Hepatocyte (in vitro differentiated cells): ENCODE results near the gene POLR2H. TPM values are rescaled to one million over a fixed set of nuclear protein-coding genes. Genes with fewer than 3 reads are reported as not detected.

Experiments
- DNase-seq: peaks from one replicate; pipeline ENCODE4 v3.0.0-alpha.2; 2016; ENCODE audit warnings: low spot score
- H2AFZ ChIP-seq: fragments of 200-600 bp; sonication (generic); 2 replicates; pipeline ENCODE4 v1.6.0; 2016; ENCODE audit warnings: antibody characterized with exemption, mild to moderate bottlenecking
- H3K27ac ChIP-seq: fragments of 200-600 bp; sonication (generic); 2 replicates; pipeline ENCODE4 v1.5.1; 2016; ENCODE audit warnings: mild to moderate bottlenecking
- H3K27me3 ChIP-seq: fragments of 200-600 bp; sonication (generic); 2 replicates; pipeline ENCODE4 v1.6.1; 2016
- H3K36me3 ChIP-seq: fragments of 200-600 bp; sonication (generic); replicated peaks from 2 replicates; pipeline ENCODE4 v1.5.1; 2016; ENCODE audit warnings: low read depth; ENCODE audit not compliant: insufficient read depth
- H3K4me1 ChIP-seq: fragments of 200-600 bp; sonication (generic); 2 replicates; pipeline ENCODE4 v1.5.1; 2016; ENCODE audit warnings: mild to moderate bottlenecking, moderate library complexity; ENCODE audit not compliant: insufficient read depth
- H3K4me2 ChIP-seq: fragments of 200-600 bp; sonication (generic); 2 replicates; pipeline ENCODE4 v1.6.0; 2016
- H3K4me3 ChIP-seq: fragments of 200-600 bp; sonication (generic); 2 replicates; pipeline ENCODE4 v1.5.1; 2016; ENCODE audit warnings: mild to moderate bottlenecking
- H3K79me2 ChIP-seq: fragments of 200-600 bp; sonication (generic); 2 replicates; pipeline ENCODE4 v1.6.0; 2017; ENCODE audit warnings: mild to moderate bottlenecking
- H3K9me2 ChIP-seq: fragments of 200-600 bp; sonication (generic); replicated peaks from 2 replicates; pipeline ENCODE4 v1.6.0; 2017; ENCODE audit warnings: mild to moderate bottlenecking; ENCODE audit not compliant: insufficient read depth
- H3K9me3 ChIP-seq: fragments of 200-600 bp; sonication (generic); 2 replicates; pipeline ENCODE4 v1.5.1; 2016; ENCODE audit warnings: low read depth, mild to moderate bottlenecking
- H4K20me1 ChIP-seq: fragments of 200-600 bp; sonication (generic); 2 replicates; pipeline ENCODE4 v1.6.0; 2016; ENCODE audit warnings: mild to moderate bottlenecking; ENCODE audit not compliant: insufficient read depth, poor library complexity, severe bottlenecking
- EZH2 ChIP-seq: fragments of 200-600 bp; sonication (generic); IDR thresholded peaks from 2 replicates; pipeline ENCODE4 v1.6.1; 2016; ENCODE audit warnings: antibody characterized with exemption, mild to moderate bottlenecking, borderline replicate concordance
- EZH2phosphoT487 ChIP-seq: fragments of 200-600 bp; sonication (generic); IDR thresholded peaks from one replicate; pipeline ENCODE4 v1.6.1; 2018; ENCODE audit warnings: antibody characterized with exemption, mild to moderate bottlenecking, low read depth, moderate library complexity; ENCODE audit not compliant: unreplicated experiment, severe bottlenecking
- WGBS: methylation state at CpG from one replicate; pipeline ENCODE4 v1.1.6; 2016; ENCODE audit warnings: low lambda C conversion rate; ENCODE audit errors: missing lambda C conversion rate; 5-methylcytosine and 5-hydroxymethylcytosine counted together
- polyA plus RNA-seq: library from polyadenylated mRNA; unstranded; fragments of >200 nt; fragmentation: Nextera tagmentation; extraction: Ambion mirVana; gene quantifications from 2 replicates; pipeline ENCODE4 v1.2.1, GENCODE V29; 2016
- total RNA-seq: library from RNA; depleted of rRNA; stranded (reverse); fragments of >200 nt; gene quantifications from 2 replicates; pipeline ENCODE4 v1.2.3, GENCODE V29; 2014
- TF ChIP-seq, protein P1 (sequence below): fragments of 200-600 bp; sonication (generic); IDR thresholded peaks from 2 replicates; pipeline ENCODE4 v1.5.1; 2016; ENCODE audit warnings: antibody characterized with exemption, mild to moderate bottlenecking; ENCODE audit not compliant: poor library complexity

Gene POLR2H
- total and polyA plus RNA-seq, 2 experiments from 2014 or later: 106 to 125 TPM

DNA sequence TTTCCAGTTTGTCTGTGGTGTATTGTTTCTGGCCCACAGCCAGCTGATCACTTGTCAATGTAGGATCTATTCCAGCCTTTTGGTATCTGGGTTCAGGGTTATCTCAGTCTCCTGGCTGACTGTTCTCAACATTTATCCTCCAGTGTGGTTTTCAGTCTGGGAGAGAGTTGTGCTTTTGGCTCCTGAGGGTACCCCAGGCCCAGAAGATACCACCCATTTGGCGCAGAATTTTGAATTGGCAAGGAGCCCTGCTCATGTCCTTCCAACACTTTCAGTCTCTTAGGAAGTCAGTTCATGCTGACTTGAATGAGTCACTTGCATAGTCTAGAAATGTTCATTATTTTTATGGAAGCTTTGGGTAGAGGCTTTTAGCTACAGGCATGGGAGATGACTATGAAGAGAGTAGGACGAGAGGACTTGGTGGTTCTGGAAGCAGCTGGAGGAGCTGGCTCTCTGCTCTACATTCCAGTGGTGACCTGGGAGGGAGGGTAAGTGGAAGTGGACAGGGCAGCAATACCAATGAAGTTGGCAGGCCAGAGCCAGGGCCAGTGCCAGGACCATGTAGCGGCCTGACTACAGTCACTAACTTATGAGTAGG is 7.2 kb downstream of the POLR2H start:
- no peak for TF ChIP-seq EZH2phosphoT487
- TF ChIP-seq, protein P1, sequence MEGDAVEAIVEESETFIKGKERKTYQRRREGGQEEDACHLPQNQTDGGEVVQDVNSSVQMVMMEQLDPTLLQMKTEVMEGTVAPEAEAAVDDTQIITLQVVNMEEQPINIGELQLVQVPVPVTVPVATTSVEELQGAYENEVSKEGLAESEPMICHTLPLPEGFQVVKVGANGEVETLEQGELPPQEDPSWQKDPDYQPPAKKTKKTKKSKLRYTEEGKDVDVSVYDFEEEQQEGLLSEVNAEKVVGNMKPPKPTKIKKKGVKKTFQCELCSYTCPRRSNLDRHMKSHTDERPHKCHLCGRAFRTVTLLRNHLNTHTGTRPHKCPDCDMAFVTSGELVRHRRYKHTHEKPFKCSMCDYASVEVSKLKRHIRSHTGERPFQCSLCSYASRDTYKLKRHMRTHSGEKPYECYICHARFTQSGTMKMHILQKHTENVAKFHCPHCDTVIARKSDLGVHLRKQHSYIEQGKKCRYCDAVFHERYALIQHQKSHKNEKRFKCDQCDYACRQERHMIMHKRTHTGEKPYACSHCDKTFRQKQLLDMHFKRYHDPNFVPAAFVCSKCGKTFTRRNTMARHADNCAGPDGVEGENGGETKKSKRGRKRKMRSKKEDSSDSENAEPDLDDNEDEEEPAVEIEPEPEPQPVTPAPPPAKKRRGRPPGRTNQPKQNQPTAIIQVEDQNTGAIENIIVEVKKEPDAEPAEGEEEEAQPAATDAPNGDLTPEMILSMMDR: no peak
- TF ChIP-seq EZH2: no peak
- Histone ChIP-seq H3K4me1 (peaks cover 19% of the 10 kb centered on the region), H3K4me3 (no peak overlapping the region), H3K27me3 (no peaks in the 10 kb centered on the region), H2AFZ (no peak overlapping the region), H3K27ac (no peak overlapping the region), H3K4me2 (no peak overlapping the region), H3K9me2 (no peaks in the 10 kb centered on the region), H3K79me2 (peaks cover 18% of the 10 kb centered on the region), H4K20me1 (no peaks in the 10 kb centered on the region), H3K9me3 (no peaks in the 10 kb centered on the region), H3K36me3 (peaks cover 4% of the 10 kb centered on the region)
- WGBS: 97% methylated on average over 3 of the region's 3 CpGs
- DNase-seq: no peak

DNA sequence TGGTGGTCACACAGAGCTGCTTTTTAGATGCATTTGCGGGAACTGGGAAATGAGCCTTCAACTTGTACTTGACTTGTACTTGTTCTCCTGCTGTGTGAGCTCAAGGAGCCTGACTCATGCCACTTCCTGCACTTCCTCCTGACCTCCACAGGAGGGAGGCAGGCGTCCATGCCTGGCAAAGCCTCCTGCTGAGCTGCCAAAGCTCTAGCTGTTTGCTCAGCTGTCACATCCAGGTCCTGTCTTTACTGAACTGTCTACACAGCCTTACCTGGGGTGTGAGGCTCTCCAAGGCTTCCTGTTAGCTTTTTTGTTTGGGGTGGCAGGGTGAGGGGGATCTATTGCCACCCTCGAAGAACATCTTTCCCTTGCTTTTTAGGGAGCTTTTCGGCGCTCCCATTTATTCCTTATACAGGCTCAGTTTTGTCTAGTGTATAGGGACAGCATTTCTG is 10.1 kb downstream of the POLR2H start:
- no peak overlapping the region for H3K27ac ChIP-seq
- DNase-seq: peak; percentile 91
- no peak overlapping the region for H2AFZ ChIP-seq
- no peaks in the 10 kb centered on the region for H3K79me2 ChIP-seq
- H3K4me2 ChIP-seq: no peak overlapping the region
- no peaks in the 10 kb centered on the region for H3K9me2 ChIP-seq
- H3K4me3 ChIP-seq: no peak overlapping the region
- 41% methylated on average over 5 of the region's 5 CpGs for WGBS
- H3K4me1 ChIP-seq: peaks cover 5% of the 10 kb centered on the region
- no peaks in the 10 kb centered on the region for H3K9me3 ChIP-seq
- H3K36me3 ChIP-seq: peaks cover 4% of the 10 kb centered on the region
- H3K27me3 ChIP-seq: no peaks in the 10 kb centered on the region
- TF ChIP-seq EZH2phosphoT487 (no peak), EZH2 (no peak)
- TF ChIP-seq, protein P1: peak; percentile 94
- no peaks in the 10 kb centered on the region for H4K20me1 ChIP-seq

DNA sequence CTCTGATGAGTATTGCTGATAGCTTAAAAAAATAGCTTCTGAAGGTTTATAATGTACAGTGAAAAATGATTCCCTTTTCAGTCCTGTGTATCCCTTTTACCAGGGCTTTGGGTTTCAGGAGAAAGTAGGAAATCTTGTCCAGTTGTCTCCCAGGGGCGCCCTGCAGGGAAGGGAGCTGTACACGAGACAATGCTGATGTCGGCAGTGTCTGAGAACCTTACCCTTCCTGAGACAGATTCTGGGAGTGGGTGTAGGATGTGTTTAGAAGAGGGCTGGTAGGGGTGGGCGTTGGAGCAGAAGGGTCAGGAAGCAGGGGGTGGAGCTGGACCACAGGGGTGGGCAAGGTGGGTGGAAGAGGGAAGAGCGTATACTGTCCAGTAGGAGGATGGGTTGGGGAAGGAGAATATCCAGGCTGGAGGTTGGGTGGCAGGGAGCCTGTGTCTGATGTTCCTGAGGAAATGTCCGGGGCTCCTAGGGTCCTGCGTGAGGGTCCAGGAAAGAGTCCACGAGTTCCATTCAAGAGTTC is 10.8 kb downstream of the POLR2H start:
- Histone ChIP-seq H3K4me3 (no peak overlapping the region), H3K27ac (no peak overlapping the region), H3K4me2 (no peak overlapping the region), H3K79me2 (no peaks in the 10 kb centered on the region), H3K9me2 (no peaks in the 10 kb centered on the region), H3K27me3 (no peaks in the 10 kb centered on the region), H3K9me3 (no peaks in the 10 kb centered on the region), H3K36me3 (peaks cover 4% of the 10 kb centered on the region), H3K4me1 (peaks cover 5% of the 10 kb centered on the region), H4K20me1 (no peaks in the 10 kb centered on the region), H2AFZ (no peak overlapping the region)
- DNase-seq: no peak
- TF ChIP-seq EZH2phosphoT487 (no peak), EZH2 (no peak)
- TF ChIP-seq, protein P1: no peak
- 85% methylated on average over 8 of the region's 8 CpGs for WGBS
